Ramos (cell line): ENCODE data around the gene HSD17B2.
"Not testable (repeated sequence)": the region's sequence is repeated elsewhere in the genome, so short reads cannot be mapped to it uniquely, and the experiment has no call there.

Experiments used
- in situ Hi-C: fragments of 300-500 bp; cut with MboI; formaldehyde crosslinking; loops from one replicate; pipeline ENCODE4 v1.14.3; 2022; ENCODE audit warnings: low sequenced_read_pairs; ENCODE audit not compliant: unreplicated experiment

HSD17B2 gene, protein sequence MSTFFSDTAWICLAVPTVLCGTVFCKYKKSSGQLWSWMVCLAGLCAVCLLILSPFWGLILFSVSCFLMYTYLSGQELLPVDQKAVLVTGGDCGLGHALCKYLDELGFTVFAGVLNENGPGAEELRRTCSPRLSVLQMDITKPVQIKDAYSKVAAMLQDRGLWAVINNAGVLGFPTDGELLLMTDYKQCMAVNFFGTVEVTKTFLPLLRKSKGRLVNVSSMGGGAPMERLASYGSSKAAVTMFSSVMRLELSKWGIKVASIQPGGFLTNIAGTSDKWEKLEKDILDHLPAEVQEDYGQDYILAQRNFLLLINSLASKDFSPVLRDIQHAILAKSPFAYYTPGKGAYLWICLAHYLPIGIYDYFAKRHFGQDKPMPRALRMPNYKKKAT

DNA sequence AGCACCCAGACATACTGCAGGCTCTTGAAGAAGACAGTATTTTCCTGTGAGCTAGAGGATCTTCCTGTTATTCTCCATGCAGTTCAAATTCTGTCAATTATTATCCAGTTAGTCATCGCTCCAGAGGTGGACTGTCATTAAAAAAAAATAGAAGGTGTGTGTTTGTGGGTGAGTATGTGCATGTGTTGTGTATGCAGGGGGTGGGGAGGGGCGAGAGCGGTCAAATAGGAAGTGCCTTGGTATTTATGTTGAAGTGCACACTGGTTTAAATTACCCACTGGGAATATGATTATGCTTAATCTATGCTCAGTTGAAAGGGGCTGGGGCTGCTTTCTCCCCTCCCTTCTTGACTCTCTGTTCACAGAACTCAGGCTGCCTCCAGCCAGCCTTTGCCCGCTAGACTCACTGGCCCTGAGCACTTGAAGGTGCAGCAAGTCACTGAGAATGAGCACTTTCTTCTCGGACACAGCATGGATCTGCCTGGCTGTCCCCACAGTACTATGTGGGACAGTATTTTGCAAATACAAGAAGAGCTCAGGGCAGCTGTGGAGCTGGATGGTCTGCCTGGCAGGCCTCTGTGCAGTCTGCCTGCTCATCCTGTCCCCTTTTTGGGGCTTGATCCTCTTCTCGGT, at the start of gene HSD17B2:
HSD17B2 (plus strand) TSS at position 273 of the 632 bp plus-strand sequence; CDS start at position 445, 172 bp downstream.
- in situ Hi-C loops: no loop called here

DNA sequence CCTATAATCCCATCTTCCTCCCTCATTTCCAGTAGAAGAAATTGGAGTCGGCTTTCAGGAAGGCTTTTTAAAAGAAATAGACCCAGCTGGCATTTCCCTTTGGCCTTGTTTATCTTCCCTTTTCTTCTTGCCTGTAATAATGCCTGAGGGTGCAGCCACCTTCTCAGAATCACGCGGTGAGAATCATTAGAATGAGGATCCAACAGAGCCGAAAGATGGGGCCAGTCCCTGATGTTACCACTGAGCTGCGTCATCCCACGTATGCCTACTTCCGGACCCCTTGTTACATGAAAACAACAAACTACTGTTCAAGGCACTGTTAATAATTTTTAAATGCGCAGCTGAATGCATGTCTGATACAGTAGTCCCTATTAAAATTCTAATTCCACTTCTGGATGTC, 47.9 kb upstream of the HSD17B2 start:
- in situ Hi-C loops: no loop called here

DNA sequence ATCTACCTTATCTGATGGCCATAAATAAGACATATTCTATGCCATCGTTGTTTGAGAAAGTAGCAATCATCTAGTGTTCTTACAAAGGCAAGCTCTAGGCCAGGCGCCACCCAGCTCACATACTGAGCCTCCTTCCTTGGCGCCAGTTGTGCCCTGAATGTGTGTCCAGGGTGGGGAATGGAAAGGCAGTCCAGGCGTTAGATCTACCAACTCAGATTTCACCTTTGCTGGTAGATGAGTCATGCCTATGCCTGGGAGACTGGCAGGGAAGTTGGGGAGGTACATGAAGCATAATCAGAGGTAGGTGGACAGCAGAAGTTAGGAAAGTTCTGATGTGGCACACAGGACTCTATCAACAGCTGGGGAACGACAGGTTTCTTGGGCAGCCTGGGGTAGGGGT, 47.3 kb upstream of the HSD17B2 start:
- in situ Hi-C loops: no loop called here

DNA sequence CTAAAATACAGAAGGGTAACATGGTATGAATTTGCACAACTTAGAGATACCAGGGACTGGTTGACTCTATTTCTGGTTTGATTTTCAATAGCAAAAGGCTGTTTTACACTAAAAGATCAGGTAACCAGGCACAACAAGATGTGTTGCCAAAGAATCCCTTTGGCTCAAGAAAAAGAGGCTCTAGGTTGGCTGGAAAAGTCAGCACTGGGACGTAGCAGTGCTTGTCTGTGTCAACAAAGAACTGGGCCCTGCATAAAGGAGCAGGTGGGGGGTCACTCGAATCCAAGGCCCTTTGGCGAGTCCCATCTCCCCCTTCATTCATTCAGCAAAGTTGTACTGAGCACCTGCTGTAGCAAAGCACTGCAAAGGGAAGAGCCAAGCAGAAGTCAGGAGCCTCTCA, 42.2 kb upstream of the HSD17B2 start:
- in situ Hi-C loops: no loop called here

DNA sequence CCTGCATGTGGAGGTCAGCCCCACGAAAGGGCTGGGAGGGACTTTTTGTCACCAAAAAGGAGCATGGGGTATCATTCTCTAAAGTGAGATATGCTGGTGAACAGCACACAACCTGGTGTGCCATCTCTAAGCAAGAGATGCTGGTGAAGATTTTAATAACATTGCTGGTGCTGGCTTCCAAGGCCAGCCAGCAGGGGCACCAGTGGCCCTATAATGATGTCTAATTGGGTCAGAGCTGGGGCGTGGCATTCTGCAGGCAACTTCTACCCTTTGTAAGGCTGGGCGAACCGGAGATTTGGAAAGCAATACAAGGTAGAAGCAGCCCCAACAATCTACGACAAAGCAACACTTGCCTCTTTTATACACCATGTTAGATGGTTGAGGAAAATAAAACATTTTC, 40.6 kb upstream of the HSD17B2 start:
- in situ Hi-C loops: no loop called here

DNA sequence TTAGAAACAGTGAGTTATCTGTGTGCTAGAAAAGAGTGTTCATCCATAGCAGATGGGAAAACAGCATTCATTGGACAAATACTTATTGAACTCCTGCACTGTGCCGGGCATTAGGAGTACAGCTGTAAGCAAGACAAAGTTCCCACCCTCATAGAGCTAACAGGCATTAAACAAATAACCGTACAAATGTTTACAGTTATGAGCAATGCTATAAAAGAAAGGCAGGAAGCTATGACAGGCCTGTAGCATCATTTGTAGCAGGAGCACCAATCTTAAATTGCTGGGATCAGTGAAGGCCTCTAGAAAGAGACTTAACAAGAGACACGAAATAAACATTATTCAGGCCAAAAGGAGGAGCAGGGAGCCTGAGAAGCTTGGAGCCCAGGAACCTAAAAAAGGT, 39.4 kb upstream of the HSD17B2 start:
- in situ Hi-C loops: no loop called here

DNA sequence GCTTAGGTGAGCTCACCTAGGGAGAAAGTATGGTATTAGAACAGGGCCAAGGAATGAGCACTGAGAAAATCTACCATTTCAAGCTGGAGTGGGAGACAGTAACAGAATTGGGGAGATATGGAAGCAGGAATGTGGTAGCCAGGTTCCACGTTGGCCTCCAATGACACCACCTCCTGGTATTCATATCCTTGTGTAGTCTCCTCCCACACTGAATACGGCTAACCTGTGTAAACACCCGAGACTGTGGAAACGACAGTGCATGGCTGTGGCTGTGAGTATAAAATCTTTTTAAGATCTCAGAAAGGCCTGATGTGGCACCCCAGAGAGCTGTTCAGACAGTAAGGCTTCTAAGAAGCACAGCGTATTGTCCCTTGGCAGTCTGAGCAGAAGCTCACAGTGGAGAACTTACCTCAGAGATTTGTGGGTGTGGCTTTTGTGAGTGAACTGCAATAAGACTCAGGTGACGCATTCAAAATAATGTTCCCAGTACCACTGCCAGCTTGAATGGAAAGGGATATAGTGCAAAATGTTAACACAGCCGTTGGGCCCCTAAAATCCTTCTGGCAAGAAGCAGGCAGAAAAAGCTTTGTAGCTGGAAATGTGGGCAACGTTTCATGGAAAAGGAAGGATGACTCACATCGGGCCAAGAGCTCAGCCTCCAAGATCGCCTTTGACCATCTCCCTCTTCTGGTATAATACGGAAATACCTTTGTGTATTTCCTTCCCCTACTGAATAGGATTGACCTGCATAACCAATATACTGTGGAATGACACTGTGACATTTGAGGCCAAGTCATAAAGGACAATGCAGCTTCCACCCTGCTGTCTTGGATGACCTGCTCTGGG, 38.2 kb upstream of the HSD17B2 start:
- in situ Hi-C loops: no loop called here

DNA sequence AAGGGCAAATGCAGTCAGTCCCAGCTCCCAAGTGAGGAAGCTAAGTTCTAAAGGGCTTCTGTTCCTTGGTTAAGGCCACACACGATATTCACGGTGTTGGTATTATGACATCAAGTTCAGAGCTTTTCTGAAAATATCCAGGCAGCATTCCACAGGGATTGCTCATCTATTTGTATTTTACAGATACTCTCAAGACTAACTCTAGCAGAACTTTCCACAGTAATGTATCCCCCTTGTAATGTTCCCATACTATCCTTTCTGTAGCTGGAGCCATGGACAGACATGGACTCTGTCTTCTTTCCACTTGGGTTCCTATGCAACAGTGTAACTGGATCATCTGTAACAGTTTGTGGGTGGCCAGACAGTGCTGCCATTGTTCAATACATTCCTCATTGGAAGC, 37.3 kb upstream of the HSD17B2 start:
- in situ Hi-C loops: no loop called here

DNA sequence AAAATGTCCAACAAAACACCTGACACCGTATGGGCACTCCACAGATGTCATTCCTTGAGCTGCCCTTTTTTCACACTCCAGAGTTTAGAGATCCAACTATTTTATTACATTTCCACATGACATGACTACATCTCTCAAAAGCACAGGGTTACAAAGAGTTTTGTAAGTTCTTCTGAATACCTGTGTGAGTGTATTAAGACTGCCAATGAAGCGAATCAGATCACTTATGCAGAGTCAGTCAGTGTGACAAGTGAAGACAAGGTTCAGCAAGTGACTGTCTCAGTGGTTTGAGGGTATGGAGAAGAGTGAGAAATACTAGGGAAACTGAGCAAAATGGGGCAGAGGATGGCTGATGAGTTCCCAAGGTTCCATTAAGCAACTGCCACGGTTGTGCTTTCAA, 32.2 kb upstream of the HSD17B2 start:
- in situ Hi-C loops: no loop called here

DNA sequence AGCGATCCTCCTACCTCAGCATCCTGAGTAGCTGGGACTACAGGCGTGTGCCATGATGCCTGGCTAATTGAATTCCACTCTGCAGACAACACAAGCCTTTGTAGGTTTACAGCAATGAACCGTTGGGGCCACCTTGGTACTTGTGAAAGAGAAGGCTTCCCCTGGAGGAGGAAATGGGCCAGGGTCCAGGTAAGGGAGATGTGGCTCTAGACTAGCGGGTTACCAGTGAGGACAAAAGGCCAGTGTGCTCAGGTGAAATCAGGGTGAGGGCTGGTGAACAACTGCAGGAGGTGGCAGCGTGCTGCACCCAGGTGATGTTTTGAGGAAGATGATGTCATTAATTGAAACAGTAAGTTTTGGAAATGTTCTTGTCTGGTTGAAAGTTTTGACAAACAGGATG, 30.5 kb upstream of the HSD17B2 start:
- in situ Hi-C loops: no loop called here

DNA sequence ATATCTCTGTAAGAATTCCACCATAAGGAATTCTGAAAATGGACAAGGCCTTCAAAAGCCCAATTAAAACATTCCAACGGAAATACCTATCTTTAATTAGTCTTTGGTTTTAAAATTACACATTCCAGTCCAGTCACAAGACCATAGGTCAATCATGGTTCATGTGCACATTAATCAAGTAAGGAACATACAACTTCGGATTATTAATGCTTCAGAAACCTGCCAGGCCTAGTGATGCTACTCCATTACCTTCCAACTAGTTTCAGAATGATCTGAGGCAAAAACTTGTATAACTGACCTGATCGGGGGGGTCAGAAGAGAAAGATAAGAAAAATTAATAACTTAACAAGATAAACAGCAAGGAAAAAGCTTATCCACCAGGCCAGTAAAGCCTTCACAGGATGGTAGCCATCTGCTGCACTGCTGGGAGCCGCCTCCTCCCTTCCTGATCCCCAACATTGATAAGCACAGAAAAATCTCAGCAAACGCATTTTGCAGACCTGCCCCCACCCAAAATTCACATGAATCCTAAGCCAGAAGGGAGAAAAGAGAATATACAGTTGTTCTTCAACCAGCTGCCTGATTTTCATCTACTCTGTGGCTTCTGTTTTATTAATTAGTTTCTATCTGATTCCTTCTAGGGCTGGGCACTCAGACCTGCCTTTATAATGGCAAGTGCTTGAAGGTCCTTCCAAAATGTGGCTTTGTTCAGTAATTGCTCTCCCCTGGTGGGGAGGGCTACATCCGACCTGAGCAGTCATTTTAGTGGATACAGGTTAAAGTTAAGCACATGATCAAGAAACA, 29.8 kb upstream of the HSD17B2 start:
- in situ Hi-C loops: no loop called here

DNA sequence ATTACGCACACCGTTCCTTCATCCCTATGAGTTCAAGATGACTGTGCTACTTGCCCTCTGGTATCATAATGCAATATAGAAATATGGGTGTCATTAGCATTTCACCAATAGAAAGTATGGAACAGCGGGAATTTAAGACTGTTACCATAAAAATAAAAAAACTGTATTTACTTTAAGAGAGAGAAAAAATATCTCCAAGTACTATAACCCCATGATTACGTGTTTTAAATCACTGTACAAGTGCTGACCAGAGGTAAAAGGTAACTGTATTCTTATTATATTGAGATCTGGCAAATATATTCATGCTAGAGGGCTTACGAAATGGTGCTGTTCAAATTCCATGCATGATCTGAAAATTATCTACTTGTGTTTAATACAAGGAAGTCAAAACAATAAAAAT, 29.0 kb upstream of the HSD17B2 start:
- in situ Hi-C loops: no loop called here

DNA sequence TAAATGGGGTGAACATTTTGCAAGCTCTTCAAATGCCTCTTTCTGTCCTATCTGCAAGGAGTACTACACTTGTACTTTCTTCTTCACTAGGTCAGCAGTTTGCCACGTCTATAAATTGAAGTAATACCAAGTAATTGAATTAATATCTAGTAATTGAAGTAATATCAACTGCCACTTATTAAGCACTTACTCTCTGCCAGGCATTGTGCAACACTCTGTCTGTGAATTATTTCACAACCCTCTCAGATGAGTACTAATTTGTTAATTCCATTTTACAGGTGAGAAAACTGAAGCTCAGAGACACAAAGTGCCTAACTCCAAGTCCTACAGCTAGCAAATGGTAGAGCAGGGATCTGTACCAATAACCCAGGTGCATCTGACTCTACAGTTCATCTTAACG, 27.9 kb upstream of the HSD17B2 start:
- in situ Hi-C loops: no loop called here

DNA sequence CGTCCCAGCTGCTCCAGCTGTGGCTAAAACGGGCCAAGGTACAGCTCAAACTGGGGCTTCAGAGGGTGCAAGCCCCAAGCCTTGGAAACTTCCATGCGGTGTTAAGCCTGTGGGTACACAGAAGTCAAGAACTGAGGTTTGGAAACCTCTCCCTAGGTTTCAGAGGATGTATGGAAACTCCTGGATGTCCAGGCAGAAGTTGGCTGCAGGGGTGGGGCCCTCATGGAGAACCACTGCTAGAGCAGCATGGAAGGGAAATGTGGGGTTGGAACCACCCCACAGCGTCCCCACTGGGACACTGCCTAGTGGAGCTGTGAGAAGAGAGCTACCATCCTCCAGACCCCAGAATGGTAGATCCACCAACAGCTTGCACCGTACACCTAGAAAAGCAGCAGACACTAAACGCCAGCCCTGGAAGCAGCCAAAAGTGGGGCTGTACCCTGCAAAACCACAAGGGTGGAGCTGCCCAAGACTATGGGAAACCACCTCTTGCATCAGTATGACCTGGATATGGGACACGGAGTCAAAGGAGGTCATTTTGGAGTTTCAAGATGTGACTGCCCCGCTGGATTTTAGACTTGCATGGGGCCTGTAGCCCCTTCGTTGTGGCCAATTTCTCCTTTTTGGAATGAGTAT, 26.0 kb upstream of the HSD17B2 start:
- in situ Hi-C loops: no loop called here

DNA sequence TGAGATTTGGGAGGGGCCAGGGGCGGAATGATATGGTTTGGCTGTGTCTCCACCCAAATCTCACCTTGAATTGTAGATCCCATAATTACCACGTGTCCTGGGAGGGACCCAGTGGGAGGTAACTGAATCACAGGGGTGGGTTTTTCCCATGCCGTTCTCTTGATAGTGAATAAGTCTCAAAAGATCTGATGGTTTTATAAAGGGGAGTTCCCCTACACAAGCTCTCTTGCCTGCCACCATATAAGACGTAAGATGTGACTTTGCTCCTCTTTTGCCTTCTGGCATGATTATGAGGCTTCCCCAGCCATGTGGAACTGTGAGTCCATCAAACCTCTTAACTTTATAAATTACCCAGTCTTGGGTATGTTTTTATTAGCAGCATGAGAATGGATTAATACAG, 25.3 kb upstream of the HSD17B2 start:
- in situ Hi-C loops: not testable (repeated sequence)

DNA sequence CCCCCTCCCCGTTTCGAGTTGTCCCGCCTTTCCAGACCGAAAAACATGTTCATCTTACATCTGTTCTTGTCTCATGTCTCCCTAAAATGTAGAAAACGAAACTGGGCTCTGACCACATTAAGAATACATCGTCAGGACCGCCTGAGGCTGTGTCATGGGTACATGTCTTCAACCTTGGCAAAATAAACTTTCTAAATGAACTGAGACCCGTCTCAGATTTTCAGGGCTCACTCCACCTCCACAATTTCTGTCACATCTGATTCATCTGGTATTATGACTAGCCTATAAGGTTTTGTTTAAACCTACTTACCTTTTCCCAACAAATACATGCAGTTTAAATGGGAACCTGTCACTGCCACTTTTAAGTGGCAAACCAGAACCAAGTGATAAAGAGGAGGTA, 24.4 kb upstream of the HSD17B2 start:
- in situ Hi-C loops: no loop called here

DNA sequence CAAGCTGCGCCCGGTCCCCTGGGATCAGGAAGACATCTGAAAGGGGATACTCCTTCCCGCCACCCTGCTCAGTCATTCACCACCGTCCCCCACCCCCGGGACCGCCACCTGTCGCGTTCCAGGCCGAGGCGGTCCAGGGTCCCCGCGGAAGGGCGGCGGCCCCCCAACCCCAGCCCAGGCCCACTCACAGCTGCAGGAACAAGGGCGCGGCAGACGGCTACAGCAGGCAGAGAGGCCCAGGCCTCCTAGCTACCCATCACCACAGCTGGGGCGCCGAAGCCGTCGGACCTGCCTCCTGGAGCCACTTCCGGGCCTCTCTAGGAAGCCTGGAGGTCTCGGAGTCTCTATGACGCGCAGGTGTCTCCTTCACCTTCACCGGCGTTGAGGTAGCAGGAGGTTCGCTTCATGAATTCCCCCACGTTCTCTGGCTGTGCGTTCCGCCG, 23.8 kb upstream of the HSD17B2 start, which contains the start of gene SDR42E1:
SDR42E1 (minus strand) TSS at position 272 of the 443 bp plus-strand sequence. CDS start 10,612 bp downstream, outside the sequence.
- in situ Hi-C loops: no loop called here

DNA sequence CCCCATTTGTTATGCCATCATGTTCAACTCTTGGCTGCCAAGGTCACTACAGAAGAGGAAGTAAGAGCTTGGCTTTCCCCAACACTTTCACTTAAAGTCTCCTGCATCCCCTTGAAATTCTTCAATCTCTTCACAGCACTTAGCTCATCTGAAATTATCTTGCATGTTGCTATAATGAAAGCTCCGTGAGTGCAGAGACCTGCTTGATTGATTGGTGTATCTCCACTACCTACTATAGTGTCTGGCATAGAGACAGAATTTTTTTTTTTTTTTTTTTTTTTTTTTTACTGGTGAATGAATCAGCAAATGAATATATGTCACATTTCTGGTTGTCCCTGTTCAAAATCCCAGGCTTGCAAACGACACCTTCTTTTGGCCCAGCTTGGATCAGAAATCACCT, 21.9 kb upstream of the HSD17B2 start:
- in situ Hi-C loops: no loop called here

DNA sequence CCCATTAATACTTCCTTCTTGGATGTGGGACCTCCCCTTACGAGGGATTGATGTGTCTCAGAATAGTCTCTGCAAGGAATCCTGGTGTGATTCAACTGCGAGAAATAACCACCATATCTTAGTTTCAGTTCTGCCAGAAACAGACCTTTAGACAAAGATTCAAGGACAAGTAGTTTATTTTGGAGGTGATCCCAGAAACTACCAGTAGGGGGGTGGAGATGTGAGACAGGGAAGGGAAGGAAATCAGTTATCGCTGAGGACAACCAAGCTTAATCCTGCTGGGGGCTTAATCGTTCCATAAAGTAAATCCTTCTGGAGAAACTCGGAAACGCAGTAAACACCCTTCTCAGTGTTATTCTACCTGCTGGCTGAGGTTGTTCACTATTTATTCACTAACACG, 18.8 kb upstream of the HSD17B2 start:
- in situ Hi-C loops: no loop called here

DNA sequence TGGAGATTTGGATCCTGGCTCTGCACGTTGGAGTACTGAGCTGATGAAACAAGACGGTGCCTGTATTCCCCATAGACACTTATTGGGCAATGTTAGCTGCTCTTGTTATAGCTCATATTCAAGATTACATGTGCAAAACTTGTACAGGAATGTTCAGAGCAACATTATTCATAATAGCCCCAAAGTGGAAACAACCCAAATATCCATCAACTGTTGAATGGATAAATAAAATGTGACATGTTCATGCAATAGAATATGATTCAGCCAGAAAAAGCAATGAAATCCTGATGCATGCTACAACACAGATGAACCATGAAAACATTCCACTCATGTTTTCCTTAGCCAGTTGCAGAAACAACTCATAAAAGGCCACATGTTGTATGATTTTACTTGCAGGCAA, 18.1 kb upstream of the HSD17B2 start:
- in situ Hi-C loops: no loop called here
